A673 (cell line): ENCODE results near the gene KIFAP3. TPM values are rescaled to one million over a fixed set of nuclear protein-coding genes. Genes with fewer than 3 reads are reported as not detected.

Experiments used
- BruUV-seq: library from RNA; stranded (reverse); fragments of 400-500 nt; replicated peaks from 2 replicates; lab custom pipeline; 2021; lab: Mats Ljungman, UMichigan
- CTCF ChIA-PET: fragments of 300-600 bp; sonication (Branson Sonifier 250); formaldehyde crosslinking; loops from one replicate; lab custom pipeline; 2022; ENCODE audit warnings: antibody characterized with exemption; lab: Charles Lee
- POLR2A ChIA-PET: fragments of 300-600 bp; sonication (Branson Sonifier 250); formaldehyde crosslinking; loops from one replicate; lab custom pipeline; 2022; ENCODE audit warnings: antibody characterized with exemption; ENCODE audit not compliant: low non-redundant PET; lab: Charles Lee
- DNase-seq: peaks from one replicate; pipeline ENCODE4 v3.0.0-alpha.2; 2015; ENCODE audit warnings: low spot score
- H3K27ac ChIP-seq: fragments of 200-600 bp; sonication (generic); 2 replicates; pipeline ENCODE4 v1.5.1; 2016; ENCODE audit warnings: mixed run types, low read depth, mild to moderate bottlenecking, mixed read lengths, antibody characterized with exemption, low read length; ENCODE audit not compliant: poor library complexity, severe bottlenecking
- H3K27me3 ChIP-seq: fragments of 200-600 bp; sonication (generic); replicated peaks from 2 replicates; pipeline ENCODE4 v1.6.1; 2017; ENCODE audit warnings: mixed run types, low read depth, mild to moderate bottlenecking, mixed read lengths, antibody characterized with exemption, low read length; ENCODE audit not compliant: insufficient read depth, poor library complexity
- H3K36me3 ChIP-seq: fragments of 200-600 bp; sonication (generic); 2 replicates; pipeline ENCODE4 v1.6.1; 2016; ENCODE audit warnings: mixed run types, mild to moderate bottlenecking, mixed read lengths, antibody characterized with exemption, low read length; ENCODE audit not compliant: insufficient read depth, poor library complexity, severe bottlenecking
- H3K4me1 ChIP-seq: fragments of 200-600 bp; sonication (generic); 2 replicates; pipeline ENCODE4 v1.6.1; 2017; ENCODE audit warnings: mixed run types, mild to moderate bottlenecking, mixed read lengths, antibody characterized with exemption, low read length; ENCODE audit not compliant: insufficient read depth, poor library complexity, severe bottlenecking
- H3K4me3 ChIP-seq: fragments of 200-600 bp; sonication (generic); 2 replicates; pipeline ENCODE4 v1.5.1; 2016; ENCODE audit warnings: low read depth, mixed run types, mild to moderate bottlenecking, mixed read lengths, low read length; ENCODE audit not compliant: poor library complexity, severe bottlenecking
- H3K9me3 ChIP-seq: fragments of 200-600 bp; sonication (generic); 2 replicates; pipeline ENCODE4 v1.6.1; 2016; ENCODE audit warnings: mixed run types, low read depth, mild to moderate bottlenecking, mixed read lengths, antibody characterized with exemption, low read length; ENCODE audit not compliant: poor library complexity, severe bottlenecking
- EZH2 ChIP-seq: fragments of 200-600 bp; sonication (generic); IDR thresholded peaks from 2 replicates; pipeline ENCODE4 v1.6.1; 2017; ENCODE audit warnings: borderline replicate concordance, low read depth, mild to moderate bottlenecking, mixed read lengths, antibody characterized with exemption, low read length; ENCODE audit not compliant: poor library complexity, severe bottlenecking
- intact Hi-C: fragments of 100-400 bp; cut with micrococcal nuclease; formaldehyde crosslinking; loops from one replicate; pipeline ENCODE4 v1.10.0; 2022; ENCODE audit not compliant: unreplicated experiment
- total RNA-seq: library from RNA; stranded (reverse); gene quantifications from 2 replicates; pipeline ENCODE4 v1.2.3, GENCODE V29; 2021
- TF ChIP-seq, protein P1 (sequence below): fragments of 300-800, 200-600 bp; sonication (generic); conservative IDR thresholded peaks from 2 replicates; pipeline ENCODE4 v1.5.1; 2017; ENCODE audit warnings: low read depth, mild to moderate bottlenecking, antibody characterized with exemption, low read length, moderate library complexity, mixed read lengths

The KIFAP3 gene
- total RNA-seq, 1 experiment from 2014 or later, result 12.7 TPM

DNA sequence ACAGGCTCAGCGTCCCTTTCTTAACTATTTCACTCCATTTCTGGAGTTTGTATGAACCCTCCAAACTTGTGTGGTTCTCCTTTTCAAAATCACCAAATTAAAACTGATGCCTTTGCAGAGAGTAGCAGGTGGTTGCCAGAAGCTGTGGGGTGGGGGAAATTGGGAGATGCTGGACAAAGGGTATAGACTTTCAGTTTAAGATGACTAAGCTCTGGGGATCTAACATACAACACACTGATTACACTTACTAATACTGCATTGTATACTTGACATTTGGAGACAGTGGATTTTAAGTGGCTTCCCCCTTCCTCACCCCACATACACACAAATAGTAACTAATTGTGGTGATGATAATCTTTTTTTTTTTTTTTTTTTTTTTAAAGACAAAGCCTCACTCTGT, 169.7 kb downstream of the KIFAP3 start:
- ChIA-PET POLR2A (no interaction called here), CTCF (no interaction called here)
- no TSS peak for BruUV-seq
- H3K9me3 ChIP-seq, result no peaks in the 10 kb centered on the region
- no peak overlapping the region for H3K27ac ChIP-seq
- H3K4me3 ChIP-seq, result no peak overlapping the region
- no peaks in the 10 kb centered on the region for H3K4me1 ChIP-seq
- intact Hi-C loops, result loop anchor here (10.0 kb wide), 1 partner anchor 60 kb away; no protein-coding TSS in a partner anchor
- H3K36me3 ChIP-seq, result no peaks in the 10 kb centered on the region
- no peak for DNase-seq
- peaks cover 25% of the 10 kb centered on the region for H3K27me3 ChIP-seq
- no peak for TF ChIP-seq EZH2
- TF ChIP-seq, protein P1, sequence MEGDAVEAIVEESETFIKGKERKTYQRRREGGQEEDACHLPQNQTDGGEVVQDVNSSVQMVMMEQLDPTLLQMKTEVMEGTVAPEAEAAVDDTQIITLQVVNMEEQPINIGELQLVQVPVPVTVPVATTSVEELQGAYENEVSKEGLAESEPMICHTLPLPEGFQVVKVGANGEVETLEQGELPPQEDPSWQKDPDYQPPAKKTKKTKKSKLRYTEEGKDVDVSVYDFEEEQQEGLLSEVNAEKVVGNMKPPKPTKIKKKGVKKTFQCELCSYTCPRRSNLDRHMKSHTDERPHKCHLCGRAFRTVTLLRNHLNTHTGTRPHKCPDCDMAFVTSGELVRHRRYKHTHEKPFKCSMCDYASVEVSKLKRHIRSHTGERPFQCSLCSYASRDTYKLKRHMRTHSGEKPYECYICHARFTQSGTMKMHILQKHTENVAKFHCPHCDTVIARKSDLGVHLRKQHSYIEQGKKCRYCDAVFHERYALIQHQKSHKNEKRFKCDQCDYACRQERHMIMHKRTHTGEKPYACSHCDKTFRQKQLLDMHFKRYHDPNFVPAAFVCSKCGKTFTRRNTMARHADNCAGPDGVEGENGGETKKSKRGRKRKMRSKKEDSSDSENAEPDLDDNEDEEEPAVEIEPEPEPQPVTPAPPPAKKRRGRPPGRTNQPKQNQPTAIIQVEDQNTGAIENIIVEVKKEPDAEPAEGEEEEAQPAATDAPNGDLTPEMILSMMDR, result no peak

DNA sequence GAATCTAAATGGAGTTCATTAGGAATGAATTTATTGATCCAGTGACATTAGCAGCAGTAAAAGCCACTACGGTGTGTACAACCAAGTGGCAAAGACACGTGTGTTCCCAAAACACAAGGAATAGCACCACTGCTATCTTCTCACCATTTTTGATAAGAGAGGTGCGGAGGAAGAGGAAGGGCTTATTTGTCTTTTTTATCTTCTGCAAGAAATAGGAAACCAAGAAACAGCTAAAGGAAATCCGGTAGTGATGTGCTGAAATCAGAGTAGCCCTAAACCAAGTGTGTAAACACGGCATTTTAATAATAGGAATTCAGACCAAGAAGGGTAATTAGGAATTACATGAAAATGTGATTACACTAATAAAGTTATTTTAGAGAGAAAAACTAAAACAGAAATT, 171.7 kb downstream of the KIFAP3 start:
- ChIA-PET CTCF (no interaction called here), POLR2A (no interaction called here)
- BruUV-seq, result no TSS peak
- Histone ChIP-seq H3K36me3 (no peaks in the 10 kb centered on the region), H3K4me1 (no peaks in the 10 kb centered on the region), H3K27ac (no peak overlapping the region), H3K9me3 (no peaks in the 10 kb centered on the region), H3K27me3 (peaks cover 38% of the 10 kb centered on the region), H3K4me3 (no peak overlapping the region)
- intact Hi-C loops, result loop anchor here (10.0 kb wide), 1 partner anchor 62 kb away; no protein-coding TSS in a partner anchor
- no peak for DNase-seq
- no peak for TF ChIP-seq EZH2
- TF ChIP-seq, protein P1, result no peak

DNA sequence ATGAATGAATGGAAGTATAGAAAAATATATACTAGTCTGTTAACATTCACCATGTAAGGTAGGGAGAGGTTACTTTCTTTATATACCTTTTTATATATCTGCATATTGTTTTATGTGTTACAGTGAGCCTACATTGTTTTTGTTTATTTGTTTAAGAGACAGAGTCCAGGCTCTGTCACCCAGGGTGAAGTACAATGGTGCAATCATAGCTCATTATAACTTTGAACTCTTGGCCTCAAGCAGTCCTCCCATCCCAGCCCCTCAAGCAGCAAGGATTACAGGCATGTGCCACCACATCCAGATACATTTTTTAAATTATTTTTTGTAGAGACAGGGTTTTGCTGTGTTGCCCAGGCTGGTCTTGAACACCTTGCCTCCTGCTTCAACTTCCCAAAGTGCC, 173.4 kb downstream of the KIFAP3 start:
- H3K4me3 ChIP-seq, result no peak overlapping the region
- H3K27ac ChIP-seq, result no peak overlapping the region
- ChIA-PET POLR2A (no interaction called here), CTCF (no interaction called here)
- intact Hi-C loops, result loop anchor here (10.0 kb wide), 1 partner anchor 64 kb away; no protein-coding TSS in a partner anchor
- BruUV-seq, result no TSS peak
- DNase-seq, result no peak
- TF ChIP-seq, protein P1, result no peak
- TF ChIP-seq EZH2, result no peak
- H3K9me3 ChIP-seq, result no peaks in the 10 kb centered on the region
- H3K27me3 ChIP-seq, result peaks cover 45% of the 10 kb centered on the region
- H3K4me1 ChIP-seq, result no peaks in the 10 kb centered on the region
- H3K36me3 ChIP-seq, result no peaks in the 10 kb centered on the region
